ENCODE measurements around the gene CUX1.
"Not testable (repeated sequence)": the region's sequence is repeated elsewhere in the genome, so short reads cannot be mapped to it uniquely, and the experiment has no call there.

Gene CUX1

GRCh38 chr7:102115931-102116330 is 298.5 kb downstream of the CUX1 start:
- DNase-seq, result no peak

DNA sequence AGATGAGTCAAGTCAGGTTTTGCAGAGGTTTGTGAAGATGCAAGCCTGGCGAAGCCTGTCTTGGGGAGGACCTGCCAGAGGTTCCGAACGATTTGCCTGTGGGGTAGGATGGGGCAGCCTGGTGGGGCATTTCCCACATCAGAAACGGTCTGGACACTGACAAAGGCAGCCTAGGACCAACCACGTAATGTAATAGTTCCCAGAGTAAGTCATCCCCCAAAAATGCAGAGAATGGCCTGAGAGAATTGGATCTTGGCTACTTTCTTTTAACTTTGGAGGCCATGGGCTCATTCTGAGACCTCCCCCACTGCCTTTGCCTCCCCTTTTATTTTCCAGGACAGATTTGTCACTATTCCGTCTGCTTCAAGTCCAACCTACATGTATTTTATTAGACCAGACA is 300.3 kb downstream of the CUX1 start:
- no peak for DNase-seq

DNA sequence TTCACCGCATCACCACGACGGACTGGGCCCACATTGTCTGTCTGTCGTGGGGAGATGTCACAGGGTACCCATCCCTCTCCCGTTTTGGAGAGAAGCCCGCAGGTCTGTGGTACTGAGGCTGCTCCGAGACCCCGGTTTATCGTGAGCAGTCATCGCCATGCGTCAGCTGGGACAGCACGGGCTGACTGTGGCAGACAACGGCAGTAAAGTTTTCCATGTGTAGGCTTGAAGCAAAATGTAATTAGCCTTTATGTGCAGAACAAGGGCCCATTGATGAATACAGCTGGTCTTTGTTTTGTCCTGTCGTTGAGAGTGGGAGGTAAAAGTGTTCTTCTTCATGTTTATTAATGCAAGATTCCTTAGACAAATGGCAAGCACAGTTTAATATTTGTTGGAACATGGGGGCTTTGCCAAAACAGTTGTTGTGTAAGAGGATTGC is 301.8 kb downstream of the CUX1 start:
- DNase-seq, result no peak

DNA sequence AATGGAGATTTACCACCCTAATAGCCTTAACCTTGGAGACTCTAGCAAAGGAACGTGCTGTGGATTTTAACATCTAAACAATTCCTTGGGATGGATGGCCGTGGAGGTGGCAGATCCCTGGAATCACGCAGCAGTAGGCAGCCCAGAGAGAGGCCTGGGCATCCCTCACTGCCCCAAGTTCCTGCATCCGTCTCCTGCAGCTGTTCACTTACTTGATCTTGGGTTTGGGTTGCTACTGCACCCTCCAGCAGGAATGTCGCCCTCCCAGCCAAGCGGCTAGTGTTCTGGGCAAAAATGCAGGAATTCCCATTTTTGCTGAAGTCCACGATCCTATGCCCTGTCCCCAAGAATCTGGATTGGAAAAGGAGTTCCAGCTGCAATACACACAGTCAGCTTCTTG is 302.5 kb downstream of the CUX1 start:
- DNase-seq, result no peak

GRCh38 chr7:102120666-102121195 is 303.3 kb downstream of the CUX1 start:
- DNase-seq, result no peak

DNA sequence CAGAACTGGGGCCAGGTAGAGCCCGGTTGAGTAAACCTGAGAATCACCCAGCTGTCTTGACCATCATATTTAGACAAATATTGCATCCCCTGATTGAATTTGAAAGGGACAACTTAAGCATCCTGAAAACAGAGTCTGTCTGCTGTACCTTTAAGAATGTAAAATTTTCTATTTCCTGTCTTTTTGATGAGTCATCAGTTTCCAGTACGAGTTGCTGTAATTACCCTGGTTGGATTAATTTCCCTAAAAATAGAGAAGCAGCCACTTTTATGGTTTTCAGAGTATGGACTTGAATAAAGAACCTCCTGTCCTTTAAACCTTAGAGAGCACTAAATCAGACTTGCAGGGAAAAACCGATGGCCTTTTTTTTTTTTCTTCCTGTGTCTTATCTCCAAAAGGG is 304.6 kb downstream of the CUX1 start:
- DNase-seq, result no peak

DNA sequence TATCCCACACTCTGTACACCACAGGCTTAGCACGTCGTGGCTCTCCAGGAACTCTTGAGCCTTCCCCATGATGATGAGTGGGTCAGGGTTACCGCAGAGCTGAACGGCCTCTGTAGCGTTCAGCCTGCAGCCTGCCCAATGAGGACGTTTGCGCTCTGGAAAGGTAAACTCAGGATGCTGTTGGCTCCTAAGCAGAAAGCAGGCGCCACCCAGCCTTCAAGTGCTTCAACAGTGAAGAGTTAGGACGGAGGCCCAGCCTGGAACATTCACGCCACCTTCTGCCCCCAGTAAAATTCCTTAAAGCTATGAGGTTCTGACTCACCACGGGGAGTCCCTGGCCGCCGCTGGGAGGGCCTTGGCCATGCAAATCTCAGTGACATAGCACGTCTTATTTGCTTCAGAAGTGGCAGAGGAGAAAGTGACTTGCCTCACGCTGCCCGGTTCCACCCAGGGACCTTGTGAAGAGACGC is 307.7 kb downstream of the CUX1 start:
- peak in 1 of 2 experiments; percentile 27 for DNase-seq

DNA sequence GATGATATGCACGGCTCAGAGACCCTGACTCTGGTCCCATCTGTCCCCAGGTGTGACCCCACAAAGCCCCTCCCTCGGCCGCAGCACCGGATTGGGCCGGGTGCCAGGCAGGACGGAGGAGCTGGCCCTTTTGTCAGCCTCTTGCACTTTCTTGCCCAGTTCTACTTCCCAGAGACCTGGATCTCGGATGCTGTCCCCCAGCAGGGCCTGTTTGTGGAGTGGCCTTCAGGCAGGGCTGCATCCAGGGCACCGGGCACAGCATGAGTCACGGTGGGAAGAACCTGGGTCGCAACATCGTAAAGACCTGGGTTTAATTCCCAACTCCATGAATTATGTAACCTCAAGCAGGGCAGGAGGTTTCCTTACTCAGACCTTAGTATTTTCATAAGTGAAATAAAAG is 310.9 kb downstream of the CUX1 start:
- DNase-seq, result no peak

DNA sequence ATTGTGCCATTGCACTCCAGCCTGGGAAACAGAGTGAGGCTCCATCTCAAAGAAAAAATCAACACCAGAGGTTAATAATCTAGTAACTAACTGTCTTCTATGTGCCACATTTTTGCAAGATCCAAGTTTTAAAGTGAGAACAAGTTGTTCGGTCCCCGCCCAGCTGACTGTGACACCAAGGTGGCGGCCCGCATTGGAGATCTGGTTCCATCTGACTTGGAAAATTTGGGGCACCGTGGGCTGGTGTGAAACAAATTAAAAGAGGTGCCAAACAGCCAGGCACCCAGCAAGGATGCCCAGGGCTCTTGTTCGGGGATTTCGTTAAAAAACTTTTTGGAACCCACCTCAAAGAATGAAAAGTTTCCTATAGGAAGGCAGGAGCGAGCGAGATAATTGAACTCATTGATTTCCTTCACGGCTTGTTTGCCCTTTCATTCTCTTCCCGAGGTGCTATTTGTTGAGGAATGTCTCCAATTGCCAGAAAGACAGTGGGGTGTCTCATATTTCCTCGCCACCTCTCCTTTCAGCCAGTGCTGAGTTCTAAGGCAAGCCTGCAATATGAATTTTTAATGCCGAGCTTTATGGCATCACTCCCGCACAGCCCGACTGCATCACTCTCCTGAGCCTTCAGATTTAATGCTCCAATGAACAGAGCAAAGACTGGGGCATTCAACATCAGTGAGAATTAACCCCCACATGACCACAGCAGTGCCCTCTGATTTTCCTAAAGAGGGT is 312.4 kb downstream of the CUX1 start:
- no peak for DNase-seq

GRCh38 chr7:102132209-102132752 is 314.9 kb downstream of the CUX1 start:
- no peak for DNase-seq

DNA sequence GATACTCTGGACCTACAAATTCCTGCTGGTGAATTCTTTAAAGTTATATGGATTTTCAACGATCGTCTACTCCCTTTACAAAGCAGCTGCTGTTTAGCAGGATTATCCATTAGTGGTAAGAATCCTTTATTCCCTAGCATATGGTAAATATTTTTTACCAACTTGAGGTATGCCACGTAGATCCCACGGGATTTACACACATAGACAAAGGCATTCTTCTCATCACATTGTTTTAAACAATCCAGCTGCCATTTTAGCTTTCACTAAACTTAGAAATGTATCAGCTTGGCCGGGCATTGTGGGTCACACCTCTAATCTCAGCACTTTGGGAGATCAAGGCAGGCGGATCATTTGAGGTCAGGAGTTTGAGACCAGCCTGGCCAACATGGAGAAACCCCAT is 321.2 kb downstream of the CUX1 start:
- DNase-seq, result no peak

DNA sequence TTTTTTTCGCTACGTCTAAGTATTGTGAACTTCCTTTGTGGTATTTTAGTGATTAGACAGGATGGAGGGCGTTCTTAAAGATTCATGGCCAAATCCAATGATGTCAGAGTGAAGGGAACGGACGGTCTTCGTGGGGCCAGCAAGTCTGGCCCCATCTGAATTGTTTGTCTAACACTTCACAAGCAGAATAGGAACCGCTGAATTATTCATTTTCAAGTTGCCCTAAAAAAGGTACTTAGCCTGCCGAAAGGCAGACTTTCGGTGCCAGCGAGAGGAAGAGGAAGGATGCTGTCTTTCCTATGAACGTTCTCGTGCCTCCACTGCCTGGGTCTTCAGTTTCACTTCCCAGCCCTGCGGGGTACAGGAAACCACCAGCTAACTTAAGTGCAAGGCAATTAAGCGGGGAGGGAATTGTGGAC is 323.5 kb downstream of the CUX1 start:
- DNase-seq, result no peak

GRCh38 chr7:102142433-102142832 is 325.0 kb downstream of the CUX1 start:
- not testable (repeated sequence) for DNase-seq

- DNase-seq, result no peak
These were observed 328.7 kb downstream of the CUX1 start for GRCh38 chr7:102146122-102146521.

DNA sequence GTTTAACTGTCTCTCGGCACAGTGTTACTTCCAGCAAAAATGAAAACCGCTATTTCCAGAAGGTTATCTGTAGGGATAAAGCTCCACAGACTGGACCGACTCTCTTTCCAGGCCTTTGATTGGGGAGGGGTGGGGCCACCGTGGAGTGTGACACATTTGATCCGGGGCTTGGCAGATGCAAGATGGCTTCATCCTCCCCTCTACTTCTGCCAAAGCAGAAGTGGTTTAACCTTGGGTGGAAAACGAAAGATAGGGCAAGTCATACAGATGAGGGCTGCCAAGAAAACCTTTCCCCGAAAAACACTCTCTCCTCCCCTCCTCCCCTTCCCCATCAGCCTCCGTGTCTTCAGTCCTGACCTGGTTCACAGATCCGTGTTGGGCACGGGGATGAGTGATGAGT is 329.6 kb downstream of the CUX1 start:
- no peak for DNase-seq

DNA sequence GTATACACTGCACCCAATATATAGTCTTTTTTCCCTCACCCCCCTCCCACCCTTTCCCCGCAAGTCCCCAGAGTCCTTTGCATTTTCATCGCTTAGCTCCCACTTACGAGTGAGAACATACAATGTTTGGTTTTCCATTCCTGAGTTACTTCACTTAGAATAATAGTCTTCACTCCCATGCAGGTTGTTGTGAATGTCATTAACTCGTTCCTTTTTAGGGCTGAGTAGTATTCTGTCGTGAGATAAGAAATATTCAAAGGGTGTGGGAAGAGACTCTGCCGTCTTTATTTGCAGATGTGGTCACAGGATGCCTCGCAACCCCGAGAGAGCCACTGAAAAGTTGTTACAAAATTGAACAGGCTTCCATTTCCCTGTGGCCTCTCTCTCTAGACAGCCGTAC is 331.4 kb downstream of the CUX1 start:
- DNase-seq, result no peak

GRCh38 chr7:102149416-102149815 is 332.0 kb downstream of the CUX1 start:
- no peak for DNase-seq

DNA sequence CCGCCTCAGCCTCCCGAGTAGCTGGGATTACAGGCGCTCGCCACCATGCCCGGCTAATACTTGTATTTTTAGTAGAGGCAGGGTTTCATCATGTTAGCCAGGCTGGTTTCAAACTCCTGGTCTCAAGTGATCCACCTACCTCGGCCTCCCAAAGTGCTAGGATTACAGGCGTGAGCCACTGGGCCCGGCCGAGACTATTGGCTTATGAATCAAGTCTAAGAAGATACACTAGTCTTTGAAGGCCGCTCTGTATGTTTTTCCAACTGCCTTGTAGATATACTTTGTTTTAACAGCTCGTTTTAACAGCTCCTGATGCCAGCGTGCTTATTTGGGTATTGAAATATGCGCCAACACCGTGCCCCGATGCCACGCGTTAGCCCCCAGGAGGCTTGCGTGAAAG is 332.8 kb downstream of the CUX1 start:
- no peak for DNase-seq

DNA sequence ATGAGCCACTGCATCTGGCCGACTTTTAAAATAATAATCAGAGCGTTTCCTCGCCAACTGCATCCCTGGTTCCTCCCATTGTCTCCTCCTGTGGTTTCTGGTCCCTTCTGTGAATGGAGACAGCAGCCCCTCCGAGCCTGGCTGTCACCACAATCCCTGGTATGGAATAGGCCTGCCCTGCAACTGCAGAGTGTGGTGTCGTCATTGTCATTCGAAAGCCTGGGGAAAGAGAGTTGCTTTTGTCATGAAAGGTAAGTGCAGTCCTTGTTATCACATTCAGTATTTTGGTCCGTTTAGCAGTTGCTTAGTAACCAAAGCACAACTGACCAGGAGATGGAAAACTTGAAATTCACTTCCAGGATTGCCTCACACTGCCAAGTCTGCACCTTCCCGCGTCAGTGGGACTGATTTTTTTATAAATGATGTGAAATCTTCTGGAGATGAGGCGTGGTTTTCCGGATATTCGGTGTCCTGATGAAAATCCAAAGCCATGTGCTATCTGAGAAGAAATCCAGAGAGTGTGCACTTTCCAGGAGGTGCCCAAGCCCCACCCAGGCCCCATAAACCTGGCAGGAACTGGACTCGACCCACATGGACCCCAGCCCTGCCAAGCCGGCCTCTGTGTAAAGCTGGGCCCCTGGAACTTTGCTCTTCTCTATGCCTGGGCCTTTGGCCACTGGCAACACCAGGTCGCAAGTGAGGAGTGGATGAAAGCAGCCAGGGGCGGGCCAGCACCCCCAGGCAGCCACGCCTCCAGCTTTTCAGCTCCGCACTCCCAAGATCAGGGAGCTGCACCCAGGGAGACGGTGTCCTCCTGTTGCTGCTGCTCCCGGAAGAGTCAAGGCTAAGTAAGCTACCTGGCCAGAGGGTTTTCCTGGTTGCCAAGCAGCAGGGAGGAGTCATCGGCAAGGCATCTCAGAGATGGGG is 335.5 kb downstream of the CUX1 start:
- no peak for DNase-seq

DNA sequence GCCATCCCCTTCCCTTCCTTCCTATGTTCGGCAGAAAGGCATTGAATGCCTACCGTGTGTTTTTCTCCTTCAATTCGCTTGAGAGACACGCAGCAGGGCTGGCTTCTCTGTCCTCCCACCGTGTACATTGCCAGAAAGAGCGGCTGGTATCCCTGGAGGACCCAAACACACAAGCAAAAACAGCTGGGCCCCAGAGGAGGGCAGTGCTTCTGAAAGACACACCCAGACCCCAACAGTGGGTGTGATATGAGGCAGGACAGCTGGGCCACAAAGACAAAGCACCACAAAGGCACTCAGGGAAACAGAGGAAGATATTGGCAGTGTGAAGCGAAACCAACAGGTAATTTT is 336.1 kb downstream of the CUX1 start:
- DNase-seq, result no peak

- no peak for DNase-seq
These were observed 337.0 kb downstream of the CUX1 start for GRCh38 chr7:102154425-102154824.

DNA sequence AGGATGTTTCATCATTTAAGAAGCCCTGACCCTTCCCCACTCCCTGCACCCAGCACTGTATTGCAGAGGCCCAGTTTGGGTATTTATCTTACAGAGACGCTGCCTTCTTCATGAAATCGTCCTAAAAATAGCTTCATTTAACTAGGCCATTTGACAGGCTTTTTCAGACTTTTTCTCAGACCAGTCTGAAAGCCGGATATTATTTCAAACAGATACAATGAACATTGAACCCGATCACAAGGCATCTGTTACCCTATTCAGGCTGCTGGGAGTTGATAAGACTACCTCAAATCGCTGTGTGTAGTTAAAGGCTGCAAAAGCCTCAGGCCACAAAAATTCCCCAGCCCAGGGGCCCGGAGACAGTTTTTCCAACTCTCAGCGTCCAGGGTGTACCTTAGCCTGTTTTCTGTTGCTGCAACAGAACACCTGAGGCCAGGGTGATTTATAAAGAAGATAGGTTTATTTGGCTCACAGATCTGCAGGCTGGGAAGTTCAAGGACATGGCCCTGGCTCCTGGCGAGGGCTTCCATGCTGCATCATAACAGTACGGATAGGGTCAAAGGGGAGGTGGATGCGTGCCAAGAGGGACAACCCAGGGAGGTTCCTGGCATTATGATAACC is 338.5 kb downstream of the CUX1 start:
- no peak for DNase-seq

DNA sequence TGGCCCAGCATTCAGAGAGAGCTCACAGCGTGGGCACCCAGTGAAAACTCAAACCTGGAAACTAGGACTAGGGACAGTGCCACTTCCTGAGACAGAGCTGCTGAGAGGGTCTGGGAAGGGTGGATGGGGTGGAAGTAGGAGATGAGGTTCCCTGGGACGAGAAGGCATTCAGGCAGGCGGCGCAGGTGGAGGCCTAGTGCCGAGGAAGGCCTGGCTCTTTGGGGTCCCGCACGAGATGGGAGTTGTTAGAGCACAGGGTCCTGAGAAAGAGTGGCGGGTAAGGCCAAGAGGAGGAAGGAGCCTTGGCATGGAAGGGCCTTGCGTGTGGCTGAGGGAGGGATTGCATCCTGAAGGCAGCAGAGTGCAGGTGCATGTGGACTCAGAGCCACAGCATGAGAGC is 339.4 kb downstream of the CUX1 start:
- no peak for DNase-seq
